ENCODE results near the gene RASSF5. TPM values are rescaled to one million over a fixed set of nuclear protein-coding genes. Genes with fewer than 3 reads are reported as not detected.
A peak's percentile ranks its signal among the peaks of the same experiment; 100 is the strongest.

The RASSF5 gene
- total RNA-seq, 1 experiment from 2014 or later: 0.69 TPM

- DNase-seq (ENCODE audit: low read depth): peak; percentile 92
Measured at GRCh38 chr1:206634365-206635079, 127.2 kb downstream of the RASSF5 start.

GRCh38 chr1:206635080-206635977, 128.0 kb downstream of the RASSF5 start, which contains the start of gene DYRK3:
TSS of gene DYRK3 (plus strand) at chr1:206635536. CDS start at chr1:206635704, 168 bp downstream.
- DNase-seq (ENCODE audit: low read depth): peak; percentile 98

- peak; percentile 19 for DNase-seq (ENCODE audit: low read depth)
Measured at GRCh38 chr1:206635978-206636345, 128.6 kb downstream of the RASSF5 start.

GRCh38 chr1:206636671-206637070, 129.3 kb downstream of the RASSF5 start:
- no peak for DNase-seq (ENCODE audit: low read depth)

- no peak for DNase-seq (ENCODE audit: low read depth)
Measured at GRCh38 chr1:206637605-206638004, 130.3 kb downstream of the RASSF5 start.

Other genes with a start within 250 kb of the RASSF5 start
- 12.2 and 14.7 TPM in 2 replicates for gene IKBKE, start 37.1 kb upstream of the RASSF5 start, total RNA-seq (2014; rRNA removed; shearing (Covaris generic))
- gene EIF2D, start 104.9 kb downstream of the RASSF5 start, total RNA-seq (2014; rRNA removed; shearing (Covaris generic)): 25.2 and 27.7 TPM in 2 replicates
- 15.8 and 16.9 TPM in 2 replicates for gene DYRK3, start 128.0 kb downstream of the RASSF5 start, total RNA-seq (2014; rRNA removed; shearing (Covaris generic))
- 28.8 and 32.0 TPM in 2 replicates for gene MAPKAPK2, start 177.4 kb downstream of the RASSF5 start, total RNA-seq (2014; rRNA removed; shearing (Covaris generic))

Measured in Daoy (cell line).